HepG2 (cell line): Measurements from ENCODE around the gene NXPE3.

Experiments
- IKZF1 ChIP-seq: fragments of 450-650 bp; IDR thresholded peaks from 2 replicates; pipeline ENCODE4 v1.7.1; 2016
- ONECUT2 ChIP-seq: sonication (generic); formaldehyde crosslinking; IDR thresholded peaks from 2 replicates; pipeline ENCODE4 v1.4.0; 2020; ENCODE audit warnings: missing genetic modification reagents
- POLR2AphosphoS5 ChIP-seq: IDR thresholded peaks from 2 replicates; pipeline ENCODE4 v1.6.1; 2012; ENCODE audit warnings: low read depth, low read length
- TF ChIP-seq, protein P1 (sequence below): sonication (generic); formaldehyde crosslinking; IDR thresholded peaks from 2 replicates; pipeline ENCODE4 v1.4.0; 2020; ENCODE audit warnings: missing genetic modification reagents

- TF ChIP-seq, protein P1, sequence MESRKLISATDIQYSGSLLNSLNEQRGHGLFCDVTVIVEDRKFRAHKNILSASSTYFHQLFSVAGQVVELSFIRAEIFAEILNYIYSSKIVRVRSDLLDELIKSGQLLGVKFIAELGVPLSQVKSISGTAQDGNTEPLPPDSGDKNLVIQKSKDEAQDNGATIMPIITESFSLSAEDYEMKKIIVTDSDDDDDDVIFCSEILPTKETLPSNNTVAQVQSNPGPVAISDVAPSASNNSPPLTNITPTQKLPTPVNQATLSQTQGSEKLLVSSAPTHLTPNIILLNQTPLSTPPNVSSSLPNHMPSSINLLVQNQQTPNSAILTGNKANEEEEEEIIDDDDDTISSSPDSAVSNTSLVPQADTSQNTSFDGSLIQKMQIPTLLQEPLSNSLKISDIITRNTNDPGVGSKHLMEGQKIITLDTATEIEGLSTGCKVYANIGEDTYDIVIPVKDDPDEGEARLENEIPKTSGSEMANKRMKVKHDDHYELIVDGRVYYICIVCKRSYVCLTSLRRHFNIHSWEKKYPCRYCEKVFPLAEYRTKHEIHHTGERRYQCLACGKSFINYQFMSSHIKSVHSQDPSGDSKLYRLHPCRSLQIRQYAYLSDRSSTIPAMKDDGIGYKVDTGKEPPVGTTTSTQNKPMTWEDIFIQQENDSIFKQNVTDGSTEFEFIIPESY (CRISPR knock-in tag): no peak
- TF ChIP-seq ONECUT2 (CRISPR knock-in tag) (no peak), POLR2AphosphoS5 (no peak), IKZF1 (no peak)
Measured at GRCh38 chr3:101870138-101870537, 91.1 kb downstream of the NXPE3 start.
